Ectodermal cell (in vitro differentiated cells): ENCODE measurements around the gene MPP4.

ENCODE experiments used
- H3K27ac ChIP-seq: 2 replicates; pipeline ENCODE4 v1.7.0; 2013; ENCODE audit warnings: mild to moderate bottlenecking, low read depth, low read length; ENCODE audit not compliant: insufficient read depth, poor library complexity, severe bottlenecking
- H3K27me3 ChIP-seq: 2 replicates; pipeline ENCODE4 v1.7.0; 2013; ENCODE audit warnings: mild to moderate bottlenecking, low read length; ENCODE audit not compliant: insufficient read depth, control insufficient read depth, poor library complexity, severe bottlenecking
- H3K36me3 ChIP-seq: one replicate; pipeline ENCODE4 v1.7.0; 2013; ENCODE audit warnings: low read length; ENCODE audit not compliant: control insufficient read depth, insufficient read depth
- H3K4me1 ChIP-seq: one replicate; pipeline ENCODE4 v1.7.0; 2013; ENCODE audit warnings: low read length; ENCODE audit not compliant: control insufficient read depth, insufficient read depth
- H3K4me3 ChIP-seq: 2 replicates; pipeline ENCODE4 v1.7.0; 2013; ENCODE audit warnings: low read depth, low read length, control low read depth; ENCODE audit not compliant: insufficient read depth
- H3K9me3 ChIP-seq: 2 replicates; pipeline ENCODE4 v1.7.0; 2013; ENCODE audit warnings: mild to moderate bottlenecking, low read length, moderate library complexity; ENCODE audit not compliant: control insufficient read depth
- WGBS, 2 experiments: methylation state at CpG; one replicate each; pipeline ENCODE4 v1.1.7; 2013; ENCODE audit warnings: missing lambda C conversion rate in 2 of 2; 5-methylcytosine and 5-hydroxymethylcytosine counted together

The MPP4 gene

DNA sequence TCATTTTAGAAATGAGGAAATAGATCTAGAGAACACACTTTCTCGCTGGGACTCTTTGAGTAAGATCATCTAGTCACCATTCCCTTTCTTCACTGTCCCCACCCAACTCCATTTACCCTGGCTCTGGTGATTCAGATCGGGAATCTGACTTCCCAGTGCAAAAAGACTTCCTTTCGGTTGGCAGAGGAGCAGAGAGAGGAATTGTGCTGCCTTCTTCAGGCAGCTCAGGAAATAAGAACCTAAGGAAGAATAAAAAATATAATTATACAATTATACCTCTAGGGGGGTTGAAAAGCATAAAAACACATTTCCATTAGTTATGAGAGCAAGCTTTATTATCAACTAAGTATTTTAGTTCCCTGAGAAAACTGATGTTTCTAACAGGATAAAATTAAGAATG, 9.3 kb upstream of the MPP4 start:
- peaks cover 15% of the 10 kb centered on the region for H3K36me3 ChIP-seq
- H3K4me3 ChIP-seq = no peak overlapping the region
- WGBS, 2 experiments = 94 to 95% methylated on average over 3 of the region's 3 CpGs
- H3K9me3 ChIP-seq = no peaks in the 10 kb centered on the region
- no peak overlapping the region for H3K27ac ChIP-seq
- no peaks in the 10 kb centered on the region for H3K27me3 ChIP-seq
- H3K4me1 ChIP-seq = no peaks in the 10 kb centered on the region

DNA sequence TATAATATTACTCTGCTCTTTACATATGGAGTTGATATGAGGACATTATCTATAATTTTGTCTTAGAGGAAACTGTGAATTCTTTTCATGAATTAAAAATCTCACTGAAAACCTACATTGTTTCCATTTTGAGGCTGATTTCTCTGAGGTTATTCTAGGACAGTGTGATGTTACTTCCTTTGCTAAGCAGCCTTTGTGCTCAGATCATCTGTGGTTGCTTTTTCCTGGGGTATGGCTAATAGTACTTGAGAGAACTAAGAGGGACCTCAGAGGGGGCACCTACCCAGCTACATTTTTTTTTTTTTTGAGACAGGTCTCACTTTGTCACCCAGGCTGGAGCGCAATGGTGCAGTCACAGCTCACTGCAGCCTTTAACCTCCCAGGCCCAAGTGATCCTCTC, 8.7 kb upstream of the MPP4 start:
- no peak overlapping the region for H3K27ac ChIP-seq
- WGBS, 2 experiments = 90 to 100% methylated on average over 1 of the region's 1 CpG

DNA sequence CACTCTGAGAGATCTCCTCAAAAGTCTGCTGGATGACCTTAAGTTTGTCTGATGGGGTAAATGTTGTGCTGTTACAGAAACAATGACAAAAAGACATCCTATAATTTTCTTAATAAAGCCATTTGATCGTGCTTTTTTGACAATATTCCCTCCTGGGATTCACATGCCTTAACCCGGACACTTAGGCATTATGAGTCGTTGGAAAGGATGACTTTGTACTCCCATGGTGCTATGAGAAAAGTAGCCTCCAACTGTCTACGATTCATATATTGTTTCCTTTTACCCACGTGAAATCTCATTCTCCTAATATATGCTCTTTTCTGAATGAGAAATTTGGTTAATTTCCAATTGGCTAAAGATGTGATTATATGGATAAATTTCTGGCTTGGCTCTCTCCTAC, 6.1 kb upstream of the MPP4 start:
- Histone ChIP-seq H3K4me1 (no peaks in the 10 kb centered on the region), H3K27ac (no peak overlapping the region), H3K4me3 (no peak overlapping the region), H3K27me3 (no peaks in the 10 kb centered on the region), H3K36me3 (peaks cover 10% of the 10 kb centered on the region), H3K9me3 (no peaks in the 10 kb centered on the region)
- WGBS, 2 experiments = 89 to 97% methylated on average over 3 to 5 of the region's 5 CpGs

More for the DNA sequence above, 8.7 kb upstream of the MPP4 start:
- no peaks in the 10 kb centered on the region for H3K27me3 ChIP-seq
- H3K4me3 ChIP-seq = no peak overlapping the region
- no peaks in the 10 kb centered on the region for H3K4me1 ChIP-seq
- peaks cover 15% of the 10 kb centered on the region for H3K36me3 ChIP-seq
- no peaks in the 10 kb centered on the region for H3K9me3 ChIP-seq

DNA sequence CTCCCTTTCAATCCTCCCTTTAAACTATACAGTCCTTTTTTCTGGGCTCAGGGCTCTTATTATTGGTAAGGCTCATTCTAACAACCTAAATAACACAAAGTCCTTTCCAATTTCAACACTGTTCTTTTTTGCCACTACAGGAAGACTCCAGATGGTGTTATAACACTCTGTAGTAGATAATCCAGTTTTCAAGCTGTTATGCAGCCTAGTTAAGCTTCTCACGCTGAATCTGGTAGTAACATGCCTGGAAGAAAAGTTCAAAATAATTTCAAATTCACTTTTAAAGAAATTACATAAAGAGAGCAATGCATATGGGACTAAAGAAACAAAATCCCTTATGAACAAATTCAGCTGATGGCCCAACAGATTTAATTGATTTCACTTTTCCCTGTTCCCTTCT, 3.2 kb upstream of the MPP4 start:
- no peak overlapping the region for H3K27ac ChIP-seq
- H3K36me3 ChIP-seq = peaks cover 10% of the 10 kb centered on the region
- H3K27me3 ChIP-seq = no peaks in the 10 kb centered on the region
- WGBS, 2 experiments = 93 to 100% methylated on average over 1 of the region's 1 CpG
- H3K4me3 ChIP-seq = no peak overlapping the region
- no peaks in the 10 kb centered on the region for H3K4me1 ChIP-seq
- no peaks in the 10 kb centered on the region for H3K9me3 ChIP-seq

DNA sequence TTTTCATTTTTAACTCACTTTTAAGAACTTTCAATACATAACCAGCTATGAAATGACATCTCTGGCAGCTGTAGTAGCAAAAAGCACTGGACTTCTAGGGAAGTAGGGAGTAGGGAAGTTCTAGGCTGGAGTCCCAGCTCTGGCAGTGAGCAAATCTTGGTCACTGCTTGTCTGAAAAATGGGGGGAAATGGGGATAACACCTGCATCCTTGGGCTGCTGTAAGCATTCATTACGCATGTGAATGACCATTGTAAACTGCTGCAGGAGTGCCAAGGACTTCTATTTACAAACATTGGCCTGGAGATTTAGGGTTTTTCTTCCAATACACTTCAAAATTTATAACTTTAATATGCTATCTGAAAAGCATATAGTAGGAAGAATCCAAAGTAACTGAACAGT, 972 bp upstream of the MPP4 start:
- peaks cover 6% of the 10 kb centered on the region for H3K36me3 ChIP-seq
- no peak overlapping the region for H3K4me3 ChIP-seq
- H3K9me3 ChIP-seq = no peaks in the 10 kb centered on the region
- no peak overlapping the region for H3K27ac ChIP-seq
- 77 to 94% methylated on average over 1 of the region's 1 CpG for WGBS, 2 experiments
- no peaks in the 10 kb centered on the region for H3K4me1 ChIP-seq
- no peaks in the 10 kb centered on the region for H3K27me3 ChIP-seq

DNA sequence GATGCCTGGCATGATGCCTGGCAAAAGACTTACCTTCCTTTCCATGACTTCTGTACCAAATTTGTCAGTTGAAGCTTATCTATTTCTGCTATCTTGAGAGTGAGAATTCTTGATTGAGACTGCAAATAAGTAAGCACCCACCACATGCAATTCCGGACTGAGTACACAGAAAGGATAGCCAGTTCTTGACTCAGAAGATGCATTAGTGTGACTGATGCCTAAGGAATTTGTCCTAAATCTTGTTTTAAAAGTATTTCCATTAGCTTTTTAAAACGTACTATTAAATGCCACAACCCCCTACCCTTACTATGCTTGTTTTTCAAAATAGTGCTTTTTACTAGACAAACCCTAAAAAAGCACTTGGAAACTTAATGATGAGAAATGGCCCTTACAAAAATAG, 545 bp downstream of the MPP4 start:
- Histone ChIP-seq H3K27ac (no peak overlapping the region), H3K9me3 (no peaks in the 10 kb centered on the region), H3K27me3 (no peaks in the 10 kb centered on the region), H3K36me3 (no peaks in the 10 kb centered on the region), H3K4me3 (no peak overlapping the region), H3K4me1 (no peaks in the 10 kb centered on the region)
- WGBS, 2 experiments = 88 to 92% methylated on average over 2 of the region's 2 CpGs

DNA sequence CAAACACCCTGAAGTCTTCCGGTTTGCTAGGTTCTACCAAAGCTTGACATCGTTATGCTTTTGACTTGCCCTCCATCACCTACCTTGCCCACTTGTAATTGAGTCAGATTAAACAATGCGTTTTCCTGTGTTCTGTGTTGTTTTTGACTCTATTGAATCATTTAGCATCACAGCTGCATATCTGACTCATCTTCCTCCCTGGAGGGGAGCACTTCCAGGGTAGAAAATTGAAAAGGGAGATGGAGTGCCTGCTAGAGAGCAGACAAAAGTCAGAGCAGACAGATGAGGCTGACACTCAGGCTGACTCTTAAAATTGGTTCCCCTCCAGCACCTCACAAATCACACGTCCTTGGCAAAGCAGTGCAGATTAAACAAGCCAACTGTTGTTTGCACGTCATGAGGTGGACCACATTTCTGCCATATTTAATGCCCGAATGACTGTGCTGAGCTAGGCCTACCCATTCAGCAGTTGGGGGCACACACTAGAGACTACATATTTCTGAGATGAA, 2.2 kb downstream of the MPP4 start:
- Histone ChIP-seq H3K27me3 (no peaks in the 10 kb centered on the region), H3K9me3 (no peaks in the 10 kb centered on the region), H3K4me1 (no peaks in the 10 kb centered on the region), H3K36me3 (no peaks in the 10 kb centered on the region), H3K27ac (no peak overlapping the region), H3K4me3 (no peak overlapping the region)
- 80 to 81% methylated on average over 6 of the region's 6 CpGs for WGBS, 2 experiments

DNA sequence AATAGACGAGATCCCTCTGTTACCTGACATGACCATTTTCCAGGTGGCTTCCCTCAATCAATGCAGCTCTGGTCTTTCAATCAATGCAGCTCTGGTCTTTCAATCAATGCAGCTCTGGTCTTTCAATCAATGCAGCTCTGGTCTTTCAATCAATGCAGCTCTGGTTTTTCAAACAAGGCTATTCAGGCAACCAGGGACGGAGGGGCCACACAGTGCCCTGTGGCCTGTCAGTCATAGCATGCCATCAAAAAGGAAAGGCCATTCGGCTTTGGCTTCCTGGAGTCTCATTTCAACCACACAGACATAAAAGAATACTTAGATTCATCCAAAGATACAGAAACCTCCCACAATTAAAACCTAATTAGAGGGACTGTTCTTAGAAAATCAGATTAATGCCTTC, 13.3 kb downstream of the MPP4 start:
- H3K9me3 ChIP-seq = no peaks in the 10 kb centered on the region
- H3K27me3 ChIP-seq = peaks cover 16% of the 10 kb centered on the region
- WGBS, 2 experiments = 20 to 39% methylated on average over 3 of the region's 3 CpGs

DNA sequence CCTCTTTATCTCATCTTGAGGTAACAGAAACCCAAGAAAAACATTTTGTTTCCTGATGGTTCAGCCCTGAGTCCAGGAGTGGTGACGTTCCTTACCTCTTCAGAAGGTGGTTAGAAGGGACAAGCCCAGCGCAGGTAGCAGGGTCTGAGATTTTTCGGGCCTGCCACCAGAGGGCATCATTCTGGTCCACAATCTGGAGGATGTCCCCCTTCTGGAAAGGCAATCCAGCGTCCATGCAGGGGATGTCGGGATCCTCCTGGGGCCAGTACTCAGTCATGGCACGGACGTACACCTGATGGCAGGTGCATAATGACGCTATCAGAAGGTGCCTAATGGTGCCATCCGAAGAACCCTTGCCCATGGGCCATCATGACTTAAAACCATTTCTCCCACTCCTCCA, 17.7 kb downstream of the MPP4 start:
- Histone ChIP-seq H3K27ac (no peak overlapping the region), H3K4me3 (no peak overlapping the region), H3K36me3 (no peaks in the 10 kb centered on the region), H3K9me3 (no peaks in the 10 kb centered on the region), H3K4me1 (peaks cover 7% of the 10 kb centered on the region), H3K27me3 (peaks cover 4% of the 10 kb centered on the region)
- 51 to 52% methylated on average over 9 of the region's 9 CpGs for WGBS, 2 experiments

More for the DNA sequence above, 13.3 kb downstream of the MPP4 start:
- Histone ChIP-seq H3K36me3 (no peaks in the 10 kb centered on the region), H3K4me1 (no peaks in the 10 kb centered on the region), H3K27ac (no peak overlapping the region), H3K4me3 (no peak overlapping the region)

DNA sequence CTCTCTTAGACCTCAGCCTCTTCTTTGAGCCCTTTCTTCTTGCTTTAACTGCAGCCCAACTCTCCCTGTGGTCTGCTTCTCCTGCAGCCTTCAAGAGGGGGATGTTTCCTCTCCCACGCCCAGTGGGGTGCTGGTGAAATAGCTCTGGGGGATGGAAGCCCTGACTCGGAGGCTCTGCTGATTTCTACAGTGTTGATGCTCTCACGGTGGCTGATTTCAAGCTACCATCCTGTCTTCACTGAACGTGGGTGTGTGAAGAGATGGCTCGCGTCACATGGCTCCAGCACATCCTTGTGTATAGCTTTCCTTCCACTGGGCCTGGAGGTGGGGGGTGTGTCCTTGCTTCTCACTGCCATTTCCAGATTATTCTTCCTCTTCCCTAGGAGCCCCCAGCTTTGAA, 20.0 kb downstream of the MPP4 start:
- 76 to 79% methylated on average over 6 of the region's 6 CpGs for WGBS, 2 experiments
- no peaks in the 10 kb centered on the region for H3K36me3 ChIP-seq
- H3K9me3 ChIP-seq = no peaks in the 10 kb centered on the region

DNA sequence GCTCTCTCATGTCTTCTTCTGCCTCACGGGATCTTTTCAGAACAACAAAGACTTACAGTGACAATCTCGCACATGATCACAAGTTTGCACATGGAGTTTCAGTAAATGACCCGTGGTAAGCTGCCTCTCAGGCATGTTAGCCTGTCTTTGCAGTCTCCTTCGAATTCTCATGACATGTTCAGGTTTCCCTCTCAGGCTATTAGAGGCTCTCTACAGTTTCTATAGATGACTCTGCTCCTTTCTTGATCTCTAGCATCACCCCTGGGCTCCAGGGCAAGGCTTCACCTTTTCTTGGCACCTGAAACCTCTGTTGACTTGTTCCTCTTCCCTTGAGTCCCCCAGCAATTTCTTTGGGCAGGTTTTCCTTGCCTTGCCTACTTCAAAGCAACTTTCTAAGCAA, 23.0 kb downstream of the MPP4 start:
- Histone ChIP-seq H3K27ac (no peak overlapping the region), H3K4me3 (no peak overlapping the region), H3K27me3 (no peaks in the 10 kb centered on the region), H3K9me3 (no peaks in the 10 kb centered on the region), H3K36me3 (no peaks in the 10 kb centered on the region), H3K4me1 (peaks cover 7% of the 10 kb centered on the region)
- WGBS, 2 experiments = 92 to 93% methylated on average over 4 of the region's 4 CpGs

More for the DNA sequence above, 20.0 kb downstream of the MPP4 start:
- Histone ChIP-seq H3K27me3 (peaks cover 4% of the 10 kb centered on the region), H3K4me3 (no peak overlapping the region), H3K27ac (no peak overlapping the region), H3K4me1 (peaks cover 7% of the 10 kb centered on the region)
